Measurements from ENCODE around the gene GDI2.

The GDI2 gene

GRCh38 chr10:5835446-5836095 lies 22.3 kb upstream of the GDI2 start:
- ChIA-PET CTCF (interaction anchor here (1.1 kb wide), 1 partner anchor 8 kb away, joined by 3 read pairs; no protein-coding TSS in a partner anchor), POLR2A (interaction anchor here (0.6 kb wide), 1 partner anchor 16 kb away, joined by 3 read pairs; no protein-coding TSS in a partner anchor)
- DNase-seq (ENCODE audit: extremely low spot score) = no peak
- no peak for TF ChIP-seq CTCF (IDR thresholded peaks at IDR 0.05; ENCODE audit: control extremely low read depth, extremely low read depth, low read depth, missing control alignments)

DNA sequence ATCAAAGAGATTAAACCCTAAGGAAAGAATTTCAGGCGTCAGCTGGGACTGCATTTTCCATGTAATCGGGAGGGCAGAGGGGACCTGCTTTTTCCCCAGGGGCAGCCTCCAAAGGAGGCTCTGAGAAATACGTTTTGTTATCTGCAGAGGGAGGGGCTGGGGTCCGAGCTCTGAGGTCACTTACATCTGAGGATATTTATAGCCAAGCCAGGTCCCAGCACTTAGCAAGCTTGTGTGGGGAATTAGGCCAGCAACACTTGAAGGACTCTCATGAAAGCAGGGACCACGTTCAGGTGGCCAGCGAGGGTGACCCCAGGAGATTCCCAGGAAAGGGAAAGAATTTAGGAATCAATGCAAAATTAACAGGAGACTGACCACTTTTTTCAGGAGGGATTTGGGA lies 20.6 kb upstream of the GDI2 start:
- POLR2A ChIA-PET = interaction anchor here (0.7 kb wide), 1 partner anchor 369 kb away, joined by 5 read pairs; no protein-coding TSS in a partner anchor
- CTCF ChIA-PET = no interaction called here

GRCh38 chr10:5832946-5833345 lies 19.7 kb upstream of the GDI2 start:
- ChIA-PET CTCF (interaction anchor here (1.4 kb wide), 1 partner anchor 40 kb away, joined by 3 read pairs; no protein-coding TSS in a partner anchor), POLR2A (no interaction called here)
- DNase-seq (ENCODE audit: extremely low spot score) = no peak
- TF ChIP-seq CTCF (IDR thresholded peaks at IDR 0.05; ENCODE audit: control extremely low read depth, extremely low read depth, low read depth, missing control alignments) = no peak

More for the DNA sequence above, 20.6 kb upstream of the GDI2 start:
- no peak for DNase-seq (ENCODE audit: extremely low spot score)
- TF ChIP-seq CTCF (IDR thresholded peaks at IDR 0.05; ENCODE audit: control extremely low read depth, extremely low read depth, low read depth, missing control alignments) = no peak

GRCh38 chr10:5831446-5831782 lies 18.2 kb upstream of the GDI2 start:
- no peak for DNase-seq (ENCODE audit: extremely low spot score)
- ChIA-PET POLR2A (no interaction called here), CTCF (interaction anchor here (2.2 kb wide), 1 partner anchor 13 kb away, joined by 12 read pairs; no protein-coding TSS in a partner anchor)
- no peak for TF ChIP-seq CTCF (IDR thresholded peaks at IDR 0.05; ENCODE audit: control extremely low read depth, extremely low read depth, low read depth, missing control alignments)

GRCh38 chr10:5830629-5831445 lies 17.6 kb upstream of the GDI2 start:
- POLR2A ChIA-PET = interaction anchor here (0.9 kb wide), 1 partner anchor 59 kb away, joined by 4 read pairs; the partner anchor contains the start of genes ANKRD16 and FBH1
- TF ChIP-seq CTCF (IDR thresholded peaks at IDR 0.05; ENCODE audit: control extremely low read depth, extremely low read depth, low read depth, missing control alignments) = no peak
- DNase-seq (ENCODE audit: extremely low spot score) = no peak
- CTCF ChIA-PET = interaction anchor here (0.9 to 2.2 kb wide), 4 partner anchors 9 to 27 kb away, joined by 4 to 12 read pairs (median 6); no protein-coding TSS in a partner anchor

DNA sequence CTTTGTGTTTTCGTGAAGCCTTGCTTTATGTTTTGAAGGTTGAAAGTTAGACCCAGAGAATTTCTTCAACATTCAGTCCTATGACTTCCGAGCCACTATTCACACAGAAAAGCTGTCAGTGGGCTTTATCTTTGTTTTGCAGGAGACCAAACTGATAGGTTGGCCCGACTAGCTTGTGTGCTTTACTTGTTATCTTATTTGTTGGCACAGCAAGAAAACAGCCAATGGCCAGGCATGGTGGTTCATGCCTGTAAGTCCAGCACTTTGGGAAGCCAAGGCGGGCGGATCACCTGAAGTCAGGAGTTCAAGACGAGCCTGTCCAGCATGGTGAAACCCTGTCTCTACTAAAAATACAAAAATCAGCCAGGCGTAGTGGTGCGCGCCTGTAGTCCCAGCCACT lies 16.0 kb upstream of the GDI2 start:
- no peak for DNase-seq (ENCODE audit: extremely low spot score)
- POLR2A ChIA-PET = no interaction called here
- TF ChIP-seq CTCF (IDR thresholded peaks at IDR 0.05; ENCODE audit: control extremely low read depth, extremely low read depth, low read depth, missing control alignments) = no peak
- CTCF ChIA-PET = interaction anchor here (0.9 to 1.9 kb wide), 2 partner anchors 9 to 14 kb away, joined by 3 to 7 read pairs; no protein-coding TSS in a partner anchor
